CD8-positive, alpha-beta memory T cell (primary cell): ENCODE data around the gene POLE. TPM values are rescaled to one million over a fixed set of nuclear protein-coding genes. Genes with fewer than 3 reads are reported as not detected.

ENCODE experiments used
- CTCF ChIA-PET: fragments of 350-600 bp; sonication (Branson Sonifier 250); formaldehyde crosslinking; loops from one replicate; lab custom pipeline; 2021; ENCODE audit warnings: antibody characterized with exemption; lab: Charles Lee
- POLR2A ChIA-PET: fragments of 350-600 bp; sonication (Branson Sonifier 250); formaldehyde crosslinking; loops from one replicate; lab custom pipeline; 2021; ENCODE audit warnings: antibody characterized with exemption; lab: Charles Lee
- DNase-seq, 5 donors: peaks; one replicate each; pipeline versions ENCODE4 v3.0.0 to v3.0.0-alpha.2; 2020 to 2022; ENCODE audit warnings: mixed read lengths in 1 of 5
- H3K27ac ChIP-seq: one replicate; pipeline ENCODE4 v1.7.0; 2013; ENCODE audit warnings: low read depth, mild to moderate bottlenecking, low read length, moderate library complexity
- H3K27me3 ChIP-seq: 2 replicates; pipeline ENCODE4 v1.7.0; 2013; ENCODE audit warnings: low read length, mild to moderate bottlenecking; ENCODE audit not compliant: insufficient read depth, poor library complexity, severe bottlenecking
- H3K36me3 ChIP-seq: 2 replicates; pipeline ENCODE4 v1.7.0; 2013; ENCODE audit warnings: mild to moderate bottlenecking, low read length, moderate library complexity; ENCODE audit not compliant: insufficient read depth
- H3K4me1 ChIP-seq: 2 replicates; pipeline ENCODE4 v1.7.0; 2013; ENCODE audit warnings: mild to moderate bottlenecking, low read length, moderate library complexity; ENCODE audit not compliant: insufficient read depth
- H3K4me3 ChIP-seq: 2 replicates; pipeline ENCODE4 v1.7.0; 2013; ENCODE audit warnings: mild to moderate bottlenecking, low read length
- H3K9me3 ChIP-seq: 2 replicates; pipeline ENCODE4 v1.7.0; 2013; ENCODE audit warnings: mild to moderate bottlenecking, low read length
- H3K27ac Mint-ChIP-seq, 8 donors: one replicate each; pipeline ENCODE4 v1.8.0; 2020 to 2021; ENCODE audit warnings: mixed read lengths in 8 of 8, mild to moderate bottlenecking in 6 of 8, inconsistent platforms in 3 of 8, moderate library complexity in 3 of 8
- H3K27me3 Mint-ChIP-seq, 2 donors: one replicate each; pipeline ENCODE4 v1.8.0; 2020 to 2021; ENCODE audit warnings: mixed read lengths in 2 of 2, mild to moderate bottlenecking in 1 of 2, moderate library complexity in 1 of 2
- H3K36me3 Mint-ChIP-seq, 3 donors: one replicate each; pipeline ENCODE4 v1.8.0; 2020 to 2021; ENCODE audit warnings: mixed read lengths in 3 of 3, inconsistent platforms in 1 of 3, mild to moderate bottlenecking in 1 of 3
- H3K4me1 Mint-ChIP-seq, 3 donors: one replicate each; pipeline ENCODE4 v1.8.0; 2020 to 2021; ENCODE audit warnings: mixed read lengths in 3 of 3, inconsistent platforms in 1 of 3, mild to moderate bottlenecking in 1 of 3
- H3K4me3 Mint-ChIP-seq, 7 donors: one replicate each; pipeline ENCODE4 v1.8.0; 2020 to 2021; ENCODE audit warnings: mixed read lengths in 7 of 7, mild to moderate bottlenecking in 6 of 7, moderate library complexity in 4 of 7, inconsistent platforms in 2 of 7
- H3K9me3 Mint-ChIP-seq, 5 donors: one replicate each; pipeline ENCODE4 v1.8.0; 2020 to 2022; ENCODE audit warnings: mixed read lengths in 5 of 5, mild to moderate bottlenecking in 3 of 5, moderate library complexity in 2 of 5, inconsistent platforms in 1 of 5
- polyA plus RNA-seq: library from polyadenylated mRNA; unstranded; fragments of 300-500 nt; fragmentation: Illumina TruSeq; gene quantifications from one replicate; pipeline ENCODE4 v1.2.3, GENCODE V29; 2021
- total RNA-seq, 2 experiments: library from RNA; stranded (reverse); gene quantifications; one replicate each; pipeline ENCODE4 v1.2.3, GENCODE V29; 2021

Gene POLE
- total and polyA plus RNA-seq, 3 experiments from 2014 or later: 4.2 to 117 (median 109) TPM

DNA sequence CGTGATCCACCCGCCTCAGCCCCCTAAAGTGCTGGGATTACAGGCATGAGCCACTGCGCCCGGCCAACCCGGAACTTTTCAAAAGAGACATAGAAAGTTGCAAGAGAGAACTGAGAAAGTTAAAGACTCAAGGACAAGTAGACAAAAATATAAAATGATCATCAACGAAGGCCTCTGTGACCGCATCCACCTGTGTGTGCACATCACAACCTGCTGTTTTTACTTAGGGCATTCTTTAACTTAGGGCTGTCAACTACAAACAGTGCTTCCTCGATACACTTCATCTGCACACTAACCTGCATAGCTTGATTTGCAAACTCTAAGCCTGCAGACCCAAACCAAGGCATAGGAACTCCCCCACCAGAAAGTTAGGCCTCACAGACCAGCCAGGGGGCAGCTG, 53.7 kb downstream of the POLE start:
- no peak overlapping the region for H3K4me3 ChIP-seq
- no peaks in the 10 kb centered on the region for H3K27me3 Mint-ChIP-seq
- no peak overlapping the region for H3K4me3 Mint-ChIP-seq
- no peaks in the 10 kb centered on the region for H3K4me1 ChIP-seq
- no peaks in the 10 kb centered on the region for H3K27me3 ChIP-seq
- no peak for DNase-seq
- ChIA-PET POLR2A (no interaction called here), CTCF (no interaction called here)
- H3K27ac Mint-ChIP-seq: no peak overlapping the region
- no peaks in the 10 kb centered on the region for H3K9me3 Mint-ChIP-seq
- H3K4me1 Mint-ChIP-seq: no peaks in the 10 kb centered on the region
- no peaks in the 10 kb centered on the region for H3K9me3 ChIP-seq
- peaks cover 5 to 85% (median 36%) of the 10 kb centered on the region in 3 donors for H3K36me3 Mint-ChIP-seq
- no peak overlapping the region for H3K27ac ChIP-seq
- H3K36me3 ChIP-seq: peaks cover 23% of the 10 kb centered on the region

GRCh38 chr12:132632521-132633228, 54.5 kb downstream of the POLE start:
- Histone ChIP-seq H3K36me3 (peaks cover 18% of the 10 kb centered on the region), H3K27me3 (no peaks in the 10 kb centered on the region), H3K4me3 (no peak overlapping the region), H3K27ac (no peak overlapping the region), H3K4me1 (no peaks in the 10 kb centered on the region), H3K9me3 (no peaks in the 10 kb centered on the region)
- CTCF ChIA-PET: interaction anchor here (1.6 kb wide), 1 partner anchor 12 kb away, joined by 3 read pairs; no protein-coding TSS in a partner anchor
- no peaks in the 10 kb centered on the region for H3K4me1 Mint-ChIP-seq
- H3K4me3 Mint-ChIP-seq: no peak overlapping the region
- POLR2A ChIA-PET: no interaction called here
- no peak overlapping the region for H3K27ac Mint-ChIP-seq
- peaks cover 5 to 79% (median 32%) of the 10 kb centered on the region in 3 donors for H3K36me3 Mint-ChIP-seq
- DNase-seq: no peak
- no peaks in the 10 kb centered on the region for H3K27me3 Mint-ChIP-seq
- H3K9me3 Mint-ChIP-seq: no peaks in the 10 kb centered on the region

DNA sequence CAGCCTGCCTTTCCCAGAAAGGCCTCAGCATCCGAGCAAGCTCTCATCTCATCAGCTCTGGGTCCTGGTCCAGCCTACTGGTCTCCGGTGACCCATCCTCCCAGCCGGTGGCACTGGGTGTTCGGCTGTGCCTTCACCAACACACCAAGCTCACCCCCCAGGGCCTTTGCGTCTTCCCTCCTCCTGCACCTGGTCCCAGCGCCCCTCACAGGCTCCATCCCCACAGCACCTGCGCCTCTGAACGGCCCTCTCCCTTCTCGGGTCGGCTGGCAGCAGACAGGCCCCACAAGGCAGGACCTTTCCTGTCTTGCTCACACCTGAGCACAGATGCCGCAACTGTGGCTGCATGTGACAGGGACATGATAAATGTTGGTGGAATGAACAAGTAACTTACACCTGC, 55.5 kb downstream of the POLE start:
- Histone ChIP-seq H3K27ac (no peak overlapping the region), H3K36me3 (peaks cover 17% of the 10 kb centered on the region), H3K27me3 (no peaks in the 10 kb centered on the region), H3K9me3 (no peaks in the 10 kb centered on the region), H3K4me1 (no peaks in the 10 kb centered on the region), H3K4me3 (no peak overlapping the region)
- DNase-seq: no peak
- Mint-ChIP-seq H3K4me3 (no peak overlapping the region), H3K9me3 (no peaks in the 10 kb centered on the region), H3K36me3 (peaks cover 5 to 69% (median 25%) of the 10 kb centered on the region in 3 donors), H3K4me1 (no peaks in the 10 kb centered on the region), H3K27ac (no peak overlapping the region), H3K27me3 (no peaks in the 10 kb centered on the region)
- POLR2A ChIA-PET: no interaction called here
- CTCF ChIA-PET: interaction anchor here (1.6 kb wide), 1 partner anchor 13 kb away, joined by 3 read pairs; no protein-coding TSS in a partner anchor

DNA sequence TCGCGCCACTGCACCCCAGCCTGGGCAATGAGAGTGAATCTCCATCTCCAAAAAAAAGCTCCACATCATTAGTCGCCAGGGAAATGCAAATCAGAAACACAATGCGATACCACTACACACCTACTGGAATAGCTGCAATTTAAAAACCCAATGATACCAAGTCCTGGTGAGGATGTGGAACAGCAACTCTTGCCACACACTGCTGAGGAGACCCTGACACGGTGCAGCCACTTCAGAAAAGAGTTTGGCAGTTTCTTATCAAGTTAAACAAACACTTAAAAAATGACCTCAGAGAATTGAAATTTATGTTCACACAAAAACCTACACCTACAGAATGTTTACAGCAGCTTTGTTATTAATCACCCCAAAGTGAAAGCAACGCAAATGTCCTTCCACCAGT, 56.5 kb downstream of the POLE start:
- no peaks in the 10 kb centered on the region for H3K27me3 Mint-ChIP-seq
- peaks cover 5 to 64% (median 22%) of the 10 kb centered on the region in 3 donors for H3K36me3 Mint-ChIP-seq
- no peak overlapping the region for H3K4me3 ChIP-seq
- DNase-seq: no peak
- no peaks in the 10 kb centered on the region for H3K4me1 Mint-ChIP-seq
- H3K4me1 ChIP-seq: no peaks in the 10 kb centered on the region
- peaks cover 13% of the 10 kb centered on the region for H3K36me3 ChIP-seq
- H3K4me3 Mint-ChIP-seq: no peak overlapping the region
- no peaks in the 10 kb centered on the region for H3K9me3 ChIP-seq
- ChIA-PET POLR2A (no interaction called here), CTCF (no interaction called here)
- H3K27me3 ChIP-seq: no peaks in the 10 kb centered on the region
- H3K27ac Mint-ChIP-seq: no peak overlapping the region
- H3K9me3 Mint-ChIP-seq: no peaks in the 10 kb centered on the region
- H3K27ac ChIP-seq: no peak overlapping the region

DNA sequence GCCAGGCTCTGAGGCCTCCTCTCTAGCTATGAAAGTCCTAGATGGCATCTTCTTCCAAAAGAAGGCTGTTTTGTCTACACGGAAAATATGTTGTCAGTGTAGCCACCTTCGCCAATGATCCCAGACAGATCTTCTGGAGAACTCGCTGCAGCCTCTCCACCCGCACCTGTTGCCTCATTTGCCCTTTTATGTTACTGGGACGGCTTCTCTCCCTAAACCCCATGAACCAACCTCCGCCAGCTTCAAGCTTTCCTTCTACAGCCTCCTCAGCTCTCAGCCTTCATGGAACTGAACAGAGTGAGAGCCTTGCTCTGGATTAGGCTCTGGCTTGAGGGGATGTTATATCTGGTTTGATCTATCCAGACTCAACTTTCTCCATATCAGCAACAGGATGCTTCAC, 57.8 kb downstream of the POLE start:
- Mint-ChIP-seq H3K4me1 (no peaks in the 10 kb centered on the region), H3K9me3 (no peaks in the 10 kb centered on the region), H3K27me3 (no peaks in the 10 kb centered on the region), H3K4me3 (no peak overlapping the region), H3K27ac (no peak overlapping the region), H3K36me3 (peaks cover 5 to 62% (median 20%) of the 10 kb centered on the region in 3 donors)
- Histone ChIP-seq H3K4me3 (no peak overlapping the region), H3K36me3 (peaks cover 8% of the 10 kb centered on the region), H3K27me3 (no peaks in the 10 kb centered on the region), H3K4me1 (no peaks in the 10 kb centered on the region), H3K27ac (no peak overlapping the region), H3K9me3 (no peaks in the 10 kb centered on the region)
- ChIA-PET POLR2A (no interaction called here), CTCF (no interaction called here)
- DNase-seq: no peak

GRCh38 chr12:132625731-132626430, 61.3 kb downstream of the POLE start:
- ChIA-PET CTCF (interaction anchor here (1.4 kb wide), 1 partner anchor 11 kb away, joined by 3 read pairs; no protein-coding TSS in a partner anchor), POLR2A (no interaction called here)
- Histone ChIP-seq H3K27me3 (no peaks in the 10 kb centered on the region), H3K9me3 (no peaks in the 10 kb centered on the region), H3K4me3 (no peak overlapping the region), H3K4me1 (no peaks in the 10 kb centered on the region), H3K36me3 (no peaks in the 10 kb centered on the region), H3K27ac (no peak overlapping the region)
- H3K4me3 Mint-ChIP-seq: no peak overlapping the region
- H3K27me3 Mint-ChIP-seq: peaks cover 0 to 3% of the 10 kb centered on the region in 2 donors
- H3K9me3 Mint-ChIP-seq: no peaks in the 10 kb centered on the region
- H3K36me3 Mint-ChIP-seq: peaks cover 0 to 38% (median 14%) of the 10 kb centered on the region in 3 donors
- no peak overlapping the region for H3K27ac Mint-ChIP-seq
- peak in 1 of 5 donors; percentile 34 for DNase-seq
- H3K4me1 Mint-ChIP-seq: peaks cover 0 to 5% (median 0%) of the 10 kb centered on the region in 3 donors

DNA sequence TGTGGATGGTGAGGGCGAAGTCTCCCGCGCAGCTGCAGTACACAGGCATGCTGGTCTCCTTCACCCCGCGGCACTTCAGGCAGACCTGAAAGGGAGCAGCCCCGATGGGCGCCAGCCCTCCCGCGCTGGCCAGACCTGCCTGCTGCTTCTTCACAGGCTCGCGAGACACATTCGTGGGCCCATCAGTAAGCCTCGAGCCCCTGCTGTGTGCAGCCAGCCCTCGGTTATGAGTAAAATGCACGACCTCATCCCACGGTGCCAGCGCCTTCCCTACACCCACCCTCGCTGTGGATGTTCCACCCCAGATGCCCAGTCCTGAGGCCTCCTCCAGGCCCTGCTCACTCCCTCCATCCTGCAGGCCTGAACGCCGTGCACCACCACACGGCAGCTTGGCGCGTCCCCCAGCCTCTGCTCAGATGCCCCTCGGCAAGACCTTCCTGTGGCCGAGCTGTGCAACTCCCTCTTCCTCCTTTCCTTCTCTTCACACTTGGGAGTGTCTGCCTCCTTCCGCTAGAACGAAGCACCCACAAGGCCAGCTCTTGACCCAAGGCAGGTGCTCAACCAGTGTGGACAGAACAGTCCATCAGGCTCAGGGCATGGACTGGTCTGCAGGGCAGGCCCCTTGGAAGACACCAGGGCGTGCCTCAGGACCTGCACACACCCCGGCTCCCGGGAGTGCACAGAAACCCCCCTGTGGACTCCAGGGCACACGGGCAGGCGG, 62.1 kb downstream of the POLE start:
- no peak overlapping the region for H3K4me3 ChIP-seq
- no peaks in the 10 kb centered on the region for H3K36me3 ChIP-seq
- H3K27ac ChIP-seq: no peak overlapping the region
- no peaks in the 10 kb centered on the region for H3K27me3 ChIP-seq
- Mint-ChIP-seq H3K36me3 (peaks cover 0 to 31% (median 12%) of the 10 kb centered on the region in 3 donors), H3K27me3 (peaks cover 0 to 4% of the 10 kb centered on the region in 2 donors), H3K4me1 (peaks cover 0 to 5% (median 0%) of the 10 kb centered on the region in 3 donors), H3K27ac (peak overlapping the region in 1 of 8 donors; percentile 70), H3K9me3 (no peaks in the 10 kb centered on the region), H3K4me3 (no peak overlapping the region)
- no peaks in the 10 kb centered on the region for H3K4me1 ChIP-seq
- ChIA-PET POLR2A (no interaction called here), CTCF (interaction anchor here (1.4 kb wide), 1 partner anchor 10 kb away, joined by 3 read pairs; no protein-coding TSS in a partner anchor)
- H3K9me3 ChIP-seq: no peaks in the 10 kb centered on the region
- peak in 1 of 5 donors; percentile 17 for DNase-seq
